ENCODE results near the gene IMP3.
A peak's percentile ranks its signal among the peaks of the same experiment; 100 is the strongest.

The IMP3 gene

GRCh38 chr15:75672646-75673425 is 32.8 kb upstream of the IMP3 start:
- DNase-seq = no peak

- DNase-seq = no peak
Observed at GRCh38 chr15:75671730-75672602, 31.9 kb upstream of the IMP3 start.

GRCh38 chr15:75669879-75670212 is 29.8 kb upstream of the IMP3 start:
- DNase-seq = no peak

GRCh38 chr15:75669191-75669878 is 29.3 kb upstream of the IMP3 start:
- no peak for DNase-seq

- peak; percentile 21 for DNase-seq
Observed at GRCh38 chr15:75666823-75667501, 26.9 kb upstream of the IMP3 start.

GRCh38 chr15:75663931-75664421 is 24.0 kb upstream of the IMP3 start:
- DNase-seq = no peak

GRCh38 chr15:75662823-75663519 is 22.9 kb upstream of the IMP3 start:
- DNase-seq = no peak

- DNase-seq = no peak
Observed at GRCh38 chr15:75661756-75662140, 21.7 kb upstream of the IMP3 start.

GRCh38 chr15:75661100-75661755 is 21.2 kb upstream of the IMP3 start:
- no peak for DNase-seq

GRCh38 chr15:75659928-75660645 is 20.1 kb upstream of the IMP3 start:
- DNase-seq = no peak

- no peak for DNase-seq
Observed at GRCh38 chr15:75659141-75659771, 19.2 kb upstream of the IMP3 start.

GRCh38 chr15:75656813-75657212 is 16.8 kb upstream of the IMP3 start:
- no peak for DNase-seq

- no peak for DNase-seq
Observed at GRCh38 chr15:75656331-75656730, 16.3 kb upstream of the IMP3 start.

GRCh38 chr15:75655931-75656330 is 15.9 kb upstream of the IMP3 start:
- DNase-seq = peak; percentile 46

GRCh38 chr15:75654201-75654907 is 14.3 kb upstream of the IMP3 start:
- no peak for DNase-seq

GRCh38 chr15:75653347-75653913 is 13.4 kb upstream of the IMP3 start:
- DNase-seq = no peak

- no peak for DNase-seq
Observed at GRCh38 chr15:75651810-75652543, 12.0 kb upstream of the IMP3 start.

- DNase-seq = no peak
Observed at GRCh38 chr15:75650908-75651809, 11.1 kb upstream of the IMP3 start.

Data from NCI-H1436 (cell line).